HEK293 (cell line): ENCODE results near the gene CLDN6.

Experiments used
- GFI1B ChIP-seq: fragments of 450-650 bp; formaldehyde crosslinking; IDR thresholded peaks from 2 replicates; pipeline ENCODE4 v1.5.1; 2016; ENCODE audit warnings: missing biosample characterization, missing genetic modification characterization
- SETDB1 ChIP-seq: IDR thresholded peaks from one replicate; pipeline ENCODE4 v1.6.1; 2017; ENCODE audit warnings: mild to moderate bottlenecking, low read length, moderate library complexity, mixed read lengths; ENCODE audit not compliant: insufficient read length
- SP2 ChIP-seq: fragments of 450-650 bp; formaldehyde crosslinking; IDR thresholded peaks from 2 replicates; pipeline ENCODE4 v1.5.1; 2016; ENCODE audit warnings: missing biosample characterization, missing genetic modification characterization
- SP3 ChIP-seq: fragments of 450-650 bp; formaldehyde crosslinking; IDR thresholded peaks from 2 replicates; pipeline ENCODE4 v1.5.1; 2016; ENCODE audit warnings: missing biosample characterization, missing genetic modification characterization
- TCF7L2 ChIP-seq: IDR thresholded peaks from 2 replicates; pipeline ENCODE4 v1.6.1; 2011; ENCODE audit warnings: low read depth, mild to moderate bottlenecking, inconsistent platforms, low read length, moderate library complexity, borderline replicate concordance
- WT1 ChIP-seq: fragments of 450-650 bp; formaldehyde crosslinking; IDR thresholded peaks from 2 replicates; pipeline ENCODE4 v1.5.1; 2016; ENCODE audit warnings: missing biosample characterization, missing genetic modification characterization
- ZNF121 ChIP-seq: fragments of 450-650 bp; formaldehyde crosslinking; IDR thresholded peaks from 2 replicates; pipeline ENCODE4 v1.5.1; 2016; ENCODE audit warnings: missing biosample characterization, missing genetic modification characterization
- ZNF169 ChIP-seq: fragments of 450-650 bp; formaldehyde crosslinking; IDR thresholded peaks from 2 replicates; pipeline ENCODE4 v1.5.1; 2016; ENCODE audit warnings: missing biosample characterization, missing genetic modification characterization
- ZNF175 ChIP-seq: fragments of 450-650 bp; formaldehyde crosslinking; IDR thresholded peaks from 2 replicates; pipeline ENCODE4 v1.5.1; 2016; ENCODE audit warnings: missing biosample characterization, missing genetic modification characterization
- ZNF221 ChIP-seq: fragments of 450-650 bp; formaldehyde crosslinking; IDR thresholded peaks from 2 replicates; pipeline ENCODE4 v1.5.1; 2017; ENCODE audit warnings: missing biosample characterization, missing genetic modification characterization, borderline replicate concordance
- ZNF311 ChIP-seq: fragments of 450-650 bp; formaldehyde crosslinking; IDR thresholded peaks from 2 replicates; pipeline ENCODE4 v1.5.1; 2017; ENCODE audit warnings: missing biosample characterization, missing genetic modification characterization, borderline replicate concordance
- ZNF335 ChIP-seq: fragments of 450-650 bp; formaldehyde crosslinking; conservative IDR thresholded peaks from 2 replicates; pipeline ENCODE4 v1.5.1; 2016; ENCODE audit warnings: missing biosample characterization, missing genetic modification characterization
- ZNF341 ChIP-seq: fragments of 450-650 bp; formaldehyde crosslinking; IDR thresholded peaks from 2 replicates; pipeline ENCODE4; 2016; ENCODE audit warnings: low read depth, missing biosample characterization, missing genetic modification characterization
- ZNF350 ChIP-seq: fragments of 450-650 bp; formaldehyde crosslinking; IDR thresholded peaks from 2 replicates; pipeline ENCODE4 v1.5.0; 2017; ENCODE audit warnings: missing biosample characterization, mild to moderate bottlenecking, missing genetic modification characterization
- ZNF37A ChIP-seq: fragments of 450-650 bp; IDR thresholded peaks from 2 replicates; pipeline ENCODE4 v1.5.1; 2018; ENCODE audit warnings: missing biosample characterization, missing genetic modification characterization
- ZNF426 ChIP-seq: fragments of 450-650 bp; formaldehyde crosslinking; IDR thresholded peaks from 2 replicates; pipeline ENCODE4 v1.5.1; 2017; ENCODE audit warnings: missing biosample characterization, missing genetic modification characterization, mild to moderate bottlenecking, inconsistent platforms, moderate library complexity
- ZNF510 ChIP-seq: fragments of 450-650 bp; formaldehyde crosslinking; IDR thresholded peaks from 2 replicates; pipeline ENCODE4 v1.5.1; 2018; ENCODE audit warnings: mild to moderate bottlenecking, missing genetic modification characterization, missing biosample characterization; ENCODE audit not compliant: insufficient replicate concordance
- ZNF530 ChIP-seq: fragments of 450-650 bp; formaldehyde crosslinking; IDR thresholded peaks from 2 replicates; pipeline ENCODE4 v1.5.1; 2016; ENCODE audit warnings: low read depth, missing biosample characterization, missing genetic modification characterization
- ZNF544 ChIP-seq: fragments of 450-650 bp; formaldehyde crosslinking; IDR thresholded peaks from 2 replicates; pipeline ENCODE4 v1.5.0; 2017; ENCODE audit warnings: missing biosample characterization, missing genetic modification characterization
- ZNF571 ChIP-seq: fragments of 450-650 bp; formaldehyde crosslinking; IDR thresholded peaks from 2 replicates; pipeline ENCODE4 v1.5.0; 2017; ENCODE audit warnings: missing biosample characterization, missing genetic modification characterization
- ZNF76 ChIP-seq: fragments of 450-650 bp; formaldehyde crosslinking; IDR thresholded peaks from 2 replicates; pipeline ENCODE4; 2016; ENCODE audit warnings: low read depth, missing biosample characterization, missing genetic modification characterization, borderline replicate concordance
- ZNF777 ChIP-seq: fragments of 450-650 bp; formaldehyde crosslinking; IDR thresholded peaks from 2 replicates; pipeline ENCODE4 v1.5.1; 2017; ENCODE audit warnings: missing biosample characterization, missing genetic modification characterization, borderline replicate concordance
- TF ChIP-seq, protein P1 (sequence below): fragments of 450-650 bp; formaldehyde crosslinking; IDR thresholded peaks from 2 replicates; pipeline ENCODE4 v1.5.1; 2017; ENCODE audit warnings: missing biosample characterization, missing genetic modification characterization
- TF ChIP-seq, protein P2 (sequence below): fragments of 450-650 bp; formaldehyde crosslinking; IDR thresholded peaks from 2 replicates; pipeline ENCODE4 v1.5.1; 2016; ENCODE audit warnings: missing biosample characterization, missing genetic modification characterization
- TF ChIP-seq, protein P3 (sequence below): fragments of 450-650 bp; formaldehyde crosslinking; IDR thresholded peaks from 2 replicates; pipeline ENCODE4 v1.5.0; 2017; ENCODE audit warnings: missing biosample characterization, missing genetic modification characterization, borderline replicate concordance
- TF ChIP-seq, protein P4 (sequence below): fragments of 450-650 bp; formaldehyde crosslinking; IDR thresholded peaks from 2 replicates; pipeline ENCODE4 v1.5.1; 2016; ENCODE audit warnings: missing biosample characterization, missing genetic modification characterization
- TF ChIP-seq, protein P5 (sequence below): fragments of 450-650 bp; formaldehyde crosslinking; IDR thresholded peaks from 2 replicates; pipeline ENCODE4 v1.5.1; 2016; ENCODE audit warnings: missing biosample characterization, missing genetic modification characterization, borderline replicate concordance
- TF ChIP-seq, protein P6 (sequence below): fragments of 450-650 bp; formaldehyde crosslinking; IDR thresholded peaks from 2 replicates; pipeline ENCODE4 v1.5.1; 2017; ENCODE audit warnings: missing biosample characterization, missing genetic modification characterization

Gene CLDN6

DNA sequence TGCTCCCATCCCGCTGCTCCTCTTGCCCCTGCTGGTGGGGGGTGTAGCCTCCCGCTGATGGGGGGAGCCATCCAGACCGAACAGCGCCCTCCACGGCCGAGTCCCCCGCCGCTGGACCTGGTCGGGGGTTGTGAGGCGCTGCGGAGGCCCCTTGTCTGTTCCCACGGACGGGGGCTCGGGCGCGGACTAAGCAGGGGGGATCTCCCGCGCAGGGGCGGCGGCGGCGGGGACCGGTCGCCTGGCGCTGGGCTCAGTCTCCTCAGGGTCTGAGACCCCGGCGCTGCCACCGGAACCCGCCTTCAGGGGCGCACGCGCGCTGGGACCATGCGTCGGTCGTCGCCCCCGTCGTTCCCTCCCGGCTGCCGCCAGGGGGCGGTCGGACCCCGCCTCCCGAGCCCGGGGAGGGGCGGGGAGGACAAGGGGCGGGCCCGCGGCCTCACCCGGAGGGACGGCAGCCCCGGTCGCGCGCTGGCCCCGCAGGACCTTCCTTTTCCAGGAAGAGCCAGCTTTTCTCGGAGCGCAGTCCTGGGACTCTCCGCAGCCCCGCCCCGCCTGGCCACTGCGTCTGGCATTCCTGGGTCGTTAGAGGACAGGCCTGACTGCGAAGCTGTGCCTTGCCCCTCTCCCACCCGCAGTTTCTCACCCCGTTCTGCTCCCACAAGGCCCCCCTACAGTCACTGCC lies 41.2 kb upstream of the CLDN6 start (continued):
- TF ChIP-seq, protein P1, sequence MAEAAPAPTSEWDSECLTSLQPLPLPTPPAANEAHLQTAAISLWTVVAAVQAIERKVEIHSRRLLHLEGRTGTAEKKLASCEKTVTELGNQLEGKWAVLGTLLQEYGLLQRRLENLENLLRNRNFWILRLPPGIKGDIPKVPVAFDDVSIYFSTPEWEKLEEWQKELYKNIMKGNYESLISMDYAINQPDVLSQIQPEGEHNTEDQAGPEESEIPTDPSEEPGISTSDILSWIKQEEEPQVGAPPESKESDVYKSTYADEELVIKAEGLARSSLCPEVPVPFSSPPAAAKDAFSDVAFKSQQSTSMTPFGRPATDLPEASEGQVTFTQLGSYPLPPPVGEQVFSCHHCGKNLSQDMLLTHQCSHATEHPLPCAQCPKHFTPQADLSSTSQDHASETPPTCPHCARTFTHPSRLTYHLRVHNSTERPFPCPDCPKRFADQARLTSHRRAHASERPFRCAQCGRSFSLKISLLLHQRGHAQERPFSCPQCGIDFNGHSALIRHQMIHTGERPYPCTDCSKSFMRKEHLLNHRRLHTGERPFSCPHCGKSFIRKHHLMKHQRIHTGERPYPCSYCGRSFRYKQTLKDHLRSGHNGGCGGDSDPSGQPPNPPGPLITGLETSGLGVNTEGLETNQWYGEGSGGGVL (tag by site-specific recombination): peak; percentile 70
- TF ChIP-seq GFI1B (tag by site-specific recombination) (no peak), ZNF426 (no peak), ZNF175 (tag by site-specific recombination) (no peak), ZNF221 (no peak), SETDB1 (no peak), ZNF37A (tag by site-specific recombination) (no peak), ZNF530 (tag by site-specific recombination) (no peak), ZNF350 (tag by site-specific recombination) (no peak), ZNF571 (tag by site-specific recombination) (no peak), ZNF335 (tag by site-specific recombination) (peak; percentile 79), ZNF311 (no peak), ZNF510 (tag by site-specific recombination) (no peak), ZNF341 (tag by site-specific recombination) (peak; percentile 84), ZNF169 (tag by site-specific recombination) (no peak), SP2 (tag by site-specific recombination) (peak; percentile 63), ZNF544 (tag by site-specific recombination) (no peak), ZNF76 (peak; percentile 55; the same call in 1 of the 2 replicates), TCF7L2 (no peak), ZNF777 (tag by site-specific recombination) (no peak), ZNF121 (tag by site-specific recombination) (no peak), WT1 (no peak), SP3 (tag by site-specific recombination) (peak; percentile 60)
- TF ChIP-seq, protein P2, sequence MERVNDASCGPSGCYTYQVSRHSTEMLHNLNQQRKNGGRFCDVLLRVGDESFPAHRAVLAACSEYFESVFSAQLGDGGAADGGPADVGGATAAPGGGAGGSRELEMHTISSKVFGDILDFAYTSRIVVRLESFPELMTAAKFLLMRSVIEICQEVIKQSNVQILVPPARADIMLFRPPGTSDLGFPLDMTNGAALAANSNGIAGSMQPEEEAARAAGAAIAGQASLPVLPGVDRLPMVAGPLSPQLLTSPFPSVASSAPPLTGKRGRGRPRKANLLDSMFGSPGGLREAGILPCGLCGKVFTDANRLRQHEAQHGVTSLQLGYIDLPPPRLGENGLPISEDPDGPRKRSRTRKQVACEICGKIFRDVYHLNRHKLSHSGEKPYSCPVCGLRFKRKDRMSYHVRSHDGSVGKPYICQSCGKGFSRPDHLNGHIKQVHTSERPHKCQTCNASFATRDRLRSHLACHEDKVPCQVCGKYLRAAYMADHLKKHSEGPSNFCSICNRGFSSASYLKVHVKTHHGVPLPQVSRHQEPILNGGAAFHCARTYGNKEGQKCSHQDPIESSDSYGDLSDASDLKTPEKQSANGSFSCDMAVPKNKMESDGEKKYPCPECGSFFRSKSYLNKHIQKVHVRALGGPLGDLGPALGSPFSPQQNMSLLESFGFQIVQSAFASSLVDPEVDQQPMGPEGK (tag by site-specific recombination): peak; percentile 82
- TF ChIP-seq, protein P3, sequence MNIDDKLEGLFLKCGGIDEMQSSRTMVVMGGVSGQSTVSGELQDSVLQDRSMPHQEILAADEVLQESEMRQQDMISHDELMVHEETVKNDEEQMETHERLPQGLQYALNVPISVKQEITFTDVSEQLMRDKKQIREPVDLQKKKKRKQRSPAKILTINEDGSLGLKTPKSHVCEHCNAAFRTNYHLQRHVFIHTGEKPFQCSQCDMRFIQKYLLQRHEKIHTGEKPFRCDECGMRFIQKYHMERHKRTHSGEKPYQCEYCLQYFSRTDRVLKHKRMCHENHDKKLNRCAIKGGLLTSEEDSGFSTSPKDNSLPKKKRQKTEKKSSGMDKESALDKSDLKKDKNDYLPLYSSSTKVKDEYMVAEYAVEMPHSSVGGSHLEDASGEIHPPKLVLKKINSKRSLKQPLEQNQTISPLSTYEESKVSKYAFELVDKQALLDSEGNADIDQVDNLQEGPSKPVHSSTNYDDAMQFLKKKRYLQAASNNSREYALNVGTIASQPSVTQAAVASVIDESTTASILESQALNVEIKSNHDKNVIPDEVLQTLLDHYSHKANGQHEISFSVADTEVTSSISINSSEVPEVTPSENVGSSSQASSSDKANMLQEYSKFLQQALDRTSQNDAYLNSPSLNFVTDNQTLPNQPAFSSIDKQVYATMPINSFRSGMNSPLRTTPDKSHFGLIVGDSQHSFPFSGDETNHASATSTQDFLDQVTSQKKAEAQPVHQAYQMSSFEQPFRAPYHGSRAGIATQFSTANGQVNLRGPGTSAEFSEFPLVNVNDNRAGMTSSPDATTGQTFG (tag by site-specific recombination): no peak
- TF ChIP-seq, protein P4, sequence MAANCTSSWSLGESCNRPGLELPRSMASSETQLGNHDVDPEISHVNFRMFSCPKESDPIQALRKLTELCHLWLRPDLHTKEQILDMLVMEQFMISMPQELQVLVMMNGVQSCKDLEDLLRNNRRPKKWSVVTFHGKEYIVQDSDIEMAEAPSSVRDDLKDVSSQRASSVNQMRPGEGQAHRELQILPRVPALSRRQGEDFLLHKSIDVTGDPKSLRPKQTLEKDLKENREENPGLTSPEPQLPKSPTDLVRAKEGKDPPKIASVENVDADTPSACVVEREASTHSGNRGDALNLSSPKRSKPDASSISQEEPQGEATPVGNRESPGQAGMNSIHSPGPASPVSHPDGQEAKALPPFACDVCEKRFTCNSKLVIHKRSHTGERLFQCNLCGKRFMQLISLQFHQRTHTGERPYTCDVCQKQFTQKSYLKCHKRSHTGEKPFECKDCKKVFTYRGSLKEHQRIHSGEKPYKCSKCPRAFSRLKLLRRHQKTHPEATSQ: no peak
- TF ChIP-seq, protein P5, sequence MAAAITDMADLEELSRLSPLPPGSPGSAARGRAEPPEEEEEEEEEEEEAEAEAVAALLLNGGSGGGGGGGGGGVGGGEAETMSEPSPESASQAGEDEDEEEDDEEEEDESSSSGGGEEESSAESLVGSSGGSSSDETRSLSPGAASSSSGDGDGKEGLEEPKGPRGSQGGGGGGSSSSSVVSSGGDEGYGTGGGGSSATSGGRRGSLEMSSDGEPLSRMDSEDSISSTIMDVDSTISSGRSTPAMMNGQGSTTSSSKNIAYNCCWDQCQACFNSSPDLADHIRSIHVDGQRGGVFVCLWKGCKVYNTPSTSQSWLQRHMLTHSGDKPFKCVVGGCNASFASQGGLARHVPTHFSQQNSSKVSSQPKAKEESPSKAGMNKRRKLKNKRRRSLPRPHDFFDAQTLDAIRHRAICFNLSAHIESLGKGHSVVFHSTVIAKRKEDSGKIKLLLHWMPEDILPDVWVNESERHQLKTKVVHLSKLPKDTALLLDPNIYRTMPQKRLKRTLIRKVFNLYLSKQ: no peak
- TF ChIP-seq, protein P6, sequence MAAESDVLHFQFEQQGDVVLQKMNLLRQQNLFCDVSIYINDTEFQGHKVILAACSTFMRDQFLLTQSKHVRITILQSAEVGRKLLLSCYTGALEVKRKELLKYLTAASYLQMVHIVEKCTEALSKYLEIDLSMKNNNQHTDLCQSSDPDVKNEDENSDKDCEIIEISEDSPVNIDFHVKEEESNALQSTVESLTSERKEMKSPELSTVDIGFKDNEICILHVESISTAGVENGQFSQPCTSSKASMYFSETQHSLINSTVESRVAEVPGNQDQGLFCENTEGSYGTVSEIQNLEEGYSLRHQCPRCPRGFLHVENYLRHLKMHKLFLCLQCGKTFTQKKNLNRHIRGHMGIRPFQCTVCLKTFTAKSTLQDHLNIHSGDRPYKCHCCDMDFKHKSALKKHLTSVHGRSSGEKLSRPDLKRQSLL (tag by site-specific recombination): peak; percentile 32; the same call in 1 of the 2 replicates
